PC-3 (cell line): ENCODE data around the gene RABGAP1. TPM values are rescaled to one million over a fixed set of nuclear protein-coding genes. Genes with fewer than 3 reads are reported as not detected.

Experiments used
- ATAC-seq: fragments of 200-7000 bp; cut with Tn5 transposase; 2 replicates; pipeline ENCODE4 v1.9.1; 2020; ENCODE audit warnings: mild to moderate bottlenecking, moderate library complexity
- BruUV-seq: library from RNA; stranded (reverse); fragments of 400-500 nt; replicated peaks from 2 replicates; lab custom pipeline; 2021; lab: Mats Ljungman, UMichigan
- CTCF ChIA-PET: fragments of 300-600 bp; sonication (Branson Sonifier 250); formaldehyde crosslinking; loops from one replicate; lab custom pipeline; 2022; ENCODE audit warnings: antibody characterized with exemption; lab: Charles Lee
- POLR2A ChIA-PET: fragments of 300-600 bp; sonication (Branson Sonifier 250); formaldehyde crosslinking; loops from one replicate; lab custom pipeline; 2022; ENCODE audit warnings: antibody characterized with exemption; ENCODE audit not compliant: unreplicated experiment; lab: Charles Lee
- DNase-seq: peaks from one replicate; pipeline ENCODE4 v3.0.0-alpha.2; 2015
- H2AFZ ChIP-seq: fragments of 300-600 bp; sonication (generic); 2 replicates; pipeline ENCODE4 v1.6.0; 2016; ENCODE audit warnings: antibody characterized with exemption, low read length
- H3F3A ChIP-seq: fragments of 300-600 bp; sonication (generic); one replicate; pipeline ENCODE4 v1.6.0; 2017; ENCODE audit warnings: antibody characterized with exemption, low read length, control low read depth, mild to moderate bottlenecking; ENCODE audit not compliant: unreplicated experiment
- H3K27ac ChIP-seq: fragments of 300-600 bp; sonication (generic); 2 replicates; pipeline ENCODE4 v1.5.1; 2016; ENCODE audit warnings: mild to moderate bottlenecking, low read length
- H3K27me3 ChIP-seq: fragments of 300-600 bp; sonication (generic); 2 replicates; pipeline ENCODE4 v1.6.1; 2016; ENCODE audit warnings: low read length, mixed read lengths
- H3K36me3 ChIP-seq: fragments of 300-600 bp; sonication (generic); 2 replicates; pipeline ENCODE4 v1.6.1; 2016; ENCODE audit warnings: low read depth, mixed run types, low read length, mixed read lengths
- H3K4me1 ChIP-seq: fragments of 300-600 bp; sonication (generic); 2 replicates; pipeline ENCODE4 v1.5.1; 2016; ENCODE audit warnings: low read length; ENCODE audit not compliant: insufficient read depth
- H3K4me2 ChIP-seq: fragments of 300-600 bp; sonication (generic); 2 replicates; pipeline ENCODE4 v1.6.0; 2016; ENCODE audit warnings: low read length
- H3K4me3 ChIP-seq: fragments of 300-600 bp; sonication (generic); 2 replicates; pipeline ENCODE4 v1.5.1; 2016; ENCODE audit warnings: mild to moderate bottlenecking, low read length, mixed read lengths
- H3K79me2 ChIP-seq: fragments of 300-600 bp; sonication (generic); 2 replicates; pipeline ENCODE4 v1.6.1; 2017; ENCODE audit warnings: low read length, mixed read lengths
- H3K9ac ChIP-seq: fragments of 300-600 bp; sonication (generic); 2 replicates; pipeline ENCODE4 v1.6.0; 2016; ENCODE audit warnings: mild to moderate bottlenecking, low read length
- H3K9me2 ChIP-seq: fragments of 300-600 bp; sonication (generic); replicated peaks from 2 replicates; pipeline ENCODE4 v1.6.1; 2016; ENCODE audit warnings: mixed run types, low read length, mixed read lengths
- H3K9me3 ChIP-seq: fragments of 300-600 bp; sonication (generic); 2 replicates; pipeline ENCODE4 v1.6.1; 2016; ENCODE audit warnings: low read length, mixed read lengths
- H4K20me1 ChIP-seq: fragments of 300-600 bp; sonication (generic); 2 replicates; pipeline ENCODE4 v1.6.1; 2016; ENCODE audit warnings: low read length, mixed read lengths
- CTCF ChIP-seq: fragments of 300-600 bp; sonication (generic); conservative IDR thresholded peaks from 2 replicates; pipeline ENCODE4 v1.5.1; 2017; ENCODE audit warnings: antibody characterized with exemption, low read depth, mild to moderate bottlenecking, low read length
- EZH2 ChIP-seq: fragments of 300-600 bp; sonication (generic); IDR thresholded peaks from one replicate; pipeline ENCODE4 v1.6.1; 2017; ENCODE audit warnings: antibody characterized with exemption, mild to moderate bottlenecking, low read length; ENCODE audit not compliant: unreplicated experiment
- EZH2phosphoT487 ChIP-seq: fragments of 300-600 bp; sonication (generic); IDR thresholded peaks from 2 replicates; pipeline ENCODE4 v1.6.1; 2018; ENCODE audit warnings: mild to moderate bottlenecking, antibody characterized with exemption, low read length, borderline replicate concordance
- intact Hi-C: fragments of 100-400 bp; cut with micrococcal nuclease; formaldehyde crosslinking; loops from 2 replicates; pipeline ENCODE4 v1.9.0; 2023
- total RNA-seq: library from RNA; depleted of rRNA; stranded (reverse); fragments of >200 nt; gene quantifications from 2 replicates; pipeline ENCODE4 v1.2.3, GENCODE V29; 2014

The RABGAP1 gene
- total RNA-seq, 1 experiment from 2014 or later = 16.5 TPM

- Histone ChIP-seq H3K79me2 (no peaks in the 10 kb centered on the region), H3K4me3 (no peak overlapping the region), H3F3A (no peaks in the 10 kb centered on the region), H2AFZ (no peak overlapping the region), H3K9me3 (no peaks in the 10 kb centered on the region), H3K4me1 (peaks cover 9% of the 10 kb centered on the region), H3K27ac (no peak overlapping the region), H3K27me3 (no peaks in the 10 kb centered on the region), H3K4me2 (no peak overlapping the region), H3K9ac (no peak overlapping the region), H3K36me3 (peaks cover 5% of the 10 kb centered on the region), H4K20me1 (no peaks in the 10 kb centered on the region), H3K9me2 (no peaks in the 10 kb centered on the region)
- DNase-seq (no peak), ATAC-seq (no peak)
- POLR2A ChIA-PET = no interaction called here
- no TSS peak for BruUV-seq
- CTCF ChIA-PET = no interaction called here
- TF ChIP-seq EZH2phosphoT487 (no peak), EZH2 (no peak), CTCF (no peak)
- intact Hi-C loops = no loop called here
These were observed 150.1 kb downstream of the RABGAP1 start for GRCh38 chr9:123090956-123091355.

- Histone ChIP-seq H3K4me1 (peaks cover 9% of the 10 kb centered on the region), H3F3A (no peaks in the 10 kb centered on the region), H3K9me3 (no peaks in the 10 kb centered on the region), H2AFZ (no peak overlapping the region), H3K9ac (no peak overlapping the region), H3K79me2 (no peaks in the 10 kb centered on the region), H4K20me1 (no peaks in the 10 kb centered on the region), H3K4me3 (no peak overlapping the region), H3K27me3 (no peaks in the 10 kb centered on the region), H3K4me2 (no peak overlapping the region), H3K9me2 (no peaks in the 10 kb centered on the region), H3K36me3 (peaks cover 5% of the 10 kb centered on the region), H3K27ac (no peak overlapping the region)
- intact Hi-C loops = no loop called here
- POLR2A ChIA-PET = no interaction called here
- ATAC-seq (no peak), DNase-seq (no peak)
- no TSS peak for BruUV-seq
- TF ChIP-seq CTCF (peak; percentile 48), EZH2 (no peak), EZH2phosphoT487 (no peak)
- CTCF ChIA-PET = no interaction called here
These were observed 150.6 kb downstream of the RABGAP1 start for GRCh38 chr9:123091459-123091858.

GRCh38 chr9:123093141-123093540 is 152.3 kb downstream of the RABGAP1 start:
- H3K9ac ChIP-seq = no peak overlapping the region
- DNase-seq = no peak
- TF ChIP-seq EZH2 = no peak
- no peak for TF ChIP-seq EZH2phosphoT487
- TF ChIP-seq CTCF = no peak
- ATAC-seq = no peak
- POLR2A ChIA-PET = interaction anchor here (0.6 kb wide), 1 partner anchor 1092 kb away, joined by 3 read pairs; no protein-coding TSS in a partner anchor
- H3K79me2 ChIP-seq = no peaks in the 10 kb centered on the region
- peaks cover 5% of the 10 kb centered on the region for H3K36me3 ChIP-seq
- no peaks in the 10 kb centered on the region for H3K27me3 ChIP-seq
- H3K27ac ChIP-seq = no peak overlapping the region
- intact Hi-C loops = no loop called here
- H3K9me2 ChIP-seq = no peaks in the 10 kb centered on the region
- no peak overlapping the region for H3K4me2 ChIP-seq
- H3F3A ChIP-seq = no peaks in the 10 kb centered on the region
- CTCF ChIA-PET = interaction anchor here (0.9 kb wide), 1 partner anchor 256 kb away, joined by 4 read pairs; no protein-coding TSS in a partner anchor
- BruUV-seq = no TSS peak
- H3K4me3 ChIP-seq = no peak overlapping the region
- H3K9me3 ChIP-seq = no peaks in the 10 kb centered on the region
- H3K4me1 ChIP-seq = no peaks in the 10 kb centered on the region
- H2AFZ ChIP-seq = no peak overlapping the region
- no peaks in the 10 kb centered on the region for H4K20me1 ChIP-seq
